H54 (cell line): ENCODE results near the gene FGD5.

Experiments
- DNase-seq: peaks from one replicate; pipeline ENCODE4 v3.0.0; 2011; ENCODE audit warnings: low spot score, mixed read lengths; ENCODE audit not compliant: insufficient read length
- FAIRE-seq: peaks from 3 replicates; lab custom pipeline; 2011; peaks lifted over from hg19 to GRCh38; lab: Jason Lieb, UNC
- POLR2A ChIP-seq: IDR thresholded peaks from 2 replicates; pipeline ENCODE4 v1.6.1; 2011; ENCODE audit warnings: low read depth, mild to moderate bottlenecking, low read length

Gene FGD5

DNA sequence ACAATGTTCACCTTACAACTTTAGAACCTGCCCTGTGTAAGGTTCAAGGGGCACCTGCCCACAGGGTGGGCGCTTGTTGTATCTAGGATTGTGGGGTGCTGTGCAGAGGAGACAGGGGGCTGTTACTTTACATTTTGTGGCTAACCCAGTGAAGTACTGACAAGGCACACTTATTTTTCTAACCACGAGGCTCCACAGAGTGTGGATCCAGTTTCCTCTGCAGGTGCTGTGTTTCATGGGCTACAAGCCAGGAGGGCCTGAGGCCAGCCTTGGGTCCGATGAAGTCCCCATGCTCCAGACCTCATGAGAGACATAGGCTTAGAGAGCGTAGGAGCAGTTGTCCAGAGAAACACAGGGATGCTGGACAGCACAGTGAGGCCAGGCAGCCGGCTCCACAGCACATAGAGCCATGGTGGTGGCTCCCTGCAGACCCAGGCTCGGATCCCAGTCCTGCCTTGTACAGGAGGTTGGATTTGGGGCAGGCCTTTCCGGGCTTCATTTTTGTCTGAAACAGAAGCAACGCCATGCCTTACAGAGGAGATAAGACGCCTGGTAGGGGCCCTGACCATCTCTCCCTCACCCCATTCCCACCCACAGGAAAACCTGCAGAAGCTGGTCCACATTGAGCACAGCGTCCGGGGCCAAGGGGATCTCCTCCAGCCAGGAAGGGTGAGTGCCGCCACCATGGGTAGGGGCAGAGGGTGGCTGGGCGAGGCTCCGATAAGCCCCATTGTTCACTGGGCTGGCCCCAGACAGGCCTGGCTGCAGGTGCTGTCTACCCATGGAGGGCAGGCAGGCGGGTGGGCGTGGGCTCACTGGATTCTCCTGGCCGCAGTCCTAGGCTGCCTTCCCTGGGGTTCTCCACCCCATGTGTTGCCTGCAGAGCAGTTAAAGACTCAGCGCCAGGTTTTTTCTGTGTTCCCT, 88.5 kb downstream of the FGD5 start:
- no peak for DNase-seq
- no peak for FAIRE-seq
- TF ChIP-seq POLR2A = no peak

DNA sequence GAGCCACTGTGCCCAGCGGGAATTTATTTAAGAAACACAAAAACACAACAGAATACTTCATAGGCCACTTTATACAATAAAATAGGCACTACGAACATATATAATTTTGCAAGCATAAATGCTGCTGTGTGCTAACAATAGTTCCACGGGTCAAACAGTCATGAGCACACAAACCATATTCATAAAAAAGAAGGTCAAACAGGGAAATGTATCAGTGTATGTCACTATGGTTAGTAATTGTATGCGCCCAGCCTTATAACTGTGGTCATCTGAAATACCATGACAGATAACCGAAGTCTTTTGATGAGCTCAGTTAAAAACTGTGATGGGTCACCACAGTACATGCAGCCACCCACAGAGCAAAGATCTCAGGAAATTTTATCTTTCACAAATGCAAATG, 90.5 kb downstream of the FGD5 start:
- no peak for DNase-seq
- FAIRE-seq = no peak
- TF ChIP-seq POLR2A = no peak

DNA sequence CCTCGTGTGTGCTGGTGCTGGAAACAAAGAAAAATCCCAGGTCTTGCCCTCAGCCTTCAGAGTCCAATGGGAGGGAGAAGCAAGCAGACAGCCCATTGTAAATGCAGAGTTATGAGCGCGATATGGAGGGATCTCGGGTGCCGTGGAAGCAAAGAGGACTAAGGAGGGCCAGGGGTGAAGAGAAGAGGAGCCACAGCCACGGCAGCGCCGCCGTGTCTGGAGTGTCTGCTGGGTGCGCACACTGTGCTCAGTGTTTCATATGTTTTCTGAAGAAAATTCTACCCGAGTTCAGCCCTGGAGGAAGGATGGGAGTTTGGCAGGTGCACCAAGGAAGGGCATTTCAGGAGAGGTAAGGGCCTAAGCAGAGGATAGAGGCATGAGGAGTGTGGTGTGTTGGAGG, 92.9 kb downstream of the FGD5 start:
- DNase-seq = no peak
- TF ChIP-seq POLR2A = no peak

DNA sequence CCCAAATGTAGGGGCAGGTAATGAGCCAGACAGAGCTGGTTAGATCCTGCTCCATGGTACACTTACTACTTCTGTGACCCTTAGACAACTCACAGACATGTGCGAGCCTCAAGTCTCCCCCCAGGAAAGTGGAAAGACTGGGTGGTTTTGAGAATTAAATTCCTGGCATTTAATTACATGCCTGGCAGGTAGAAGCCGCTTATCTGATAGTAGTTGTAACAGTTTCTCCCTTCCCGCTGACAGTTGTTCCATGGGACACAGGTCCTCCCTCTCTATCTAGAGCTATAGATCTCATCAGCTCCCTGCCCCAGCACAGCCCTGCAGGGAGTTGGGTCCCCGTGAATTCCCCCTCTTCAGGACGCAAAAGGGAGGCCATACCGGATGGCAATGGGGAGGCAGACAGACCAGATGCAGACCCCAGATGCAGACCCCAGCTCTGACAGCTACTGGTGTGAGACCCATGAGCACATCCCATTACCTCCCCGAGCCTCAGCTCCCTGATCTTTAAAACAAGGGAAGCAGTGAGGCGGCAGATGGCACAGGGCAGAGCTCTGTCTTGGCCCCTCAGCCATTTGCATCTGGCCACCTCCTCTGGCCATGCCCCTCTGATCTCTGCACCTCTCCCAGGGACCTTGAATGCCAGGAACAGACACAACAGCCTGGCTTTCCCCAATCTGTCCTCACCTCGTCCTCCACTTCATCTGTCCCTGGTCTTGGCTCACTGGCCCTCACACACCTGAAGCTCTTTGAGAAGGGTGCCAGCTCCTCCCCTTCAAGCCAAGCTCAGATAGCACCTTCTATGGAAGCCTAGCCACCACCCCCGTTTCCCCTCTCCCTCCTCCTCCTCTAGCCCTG, 94.5 kb downstream of the FGD5 start:
- FAIRE-seq = no peak
- no peak for TF ChIP-seq POLR2A
- DNase-seq = no peak

More for the DNA sequence above, 92.9 kb downstream of the FGD5 start:
- FAIRE-seq = no peak

DNA sequence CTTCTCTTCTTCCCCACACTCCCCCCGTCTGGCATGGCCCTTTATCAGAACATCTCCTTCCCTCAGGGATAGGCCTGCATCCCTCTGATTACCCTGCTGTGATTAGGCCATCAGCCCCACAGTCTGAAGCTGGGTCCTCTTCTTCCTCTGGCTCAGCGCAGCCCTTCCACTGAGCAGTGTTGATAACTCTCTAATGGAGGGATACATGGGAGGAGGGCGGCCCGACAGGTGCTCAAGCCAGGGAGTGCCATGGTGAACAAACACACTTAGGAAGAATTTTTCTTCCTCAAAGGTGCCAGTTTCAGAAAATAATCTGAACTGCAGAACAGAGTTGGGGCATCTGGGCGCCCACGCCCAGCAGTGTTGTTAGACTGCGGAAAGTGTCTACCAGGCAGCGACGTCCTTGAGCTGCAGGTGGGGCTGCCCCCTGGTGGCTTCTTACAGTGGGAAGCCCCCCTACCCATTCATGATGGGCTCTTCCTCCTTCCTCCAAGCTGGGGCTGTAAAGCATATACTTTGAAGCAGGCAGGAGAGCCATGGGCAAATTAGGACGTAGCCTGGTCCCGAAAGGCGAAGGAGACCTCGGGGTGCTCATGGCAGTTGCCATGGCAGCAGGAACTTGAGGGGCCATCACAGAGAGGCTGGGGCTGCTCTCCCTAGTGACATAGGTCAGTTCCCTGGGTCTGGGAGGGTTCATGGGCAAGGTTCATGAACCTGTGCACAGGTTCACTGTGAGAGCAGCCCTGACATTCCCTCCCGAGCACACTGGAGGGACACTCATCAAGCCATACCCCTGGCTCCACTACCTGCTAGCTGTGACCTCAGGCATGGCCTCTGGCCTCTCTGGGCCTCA, 95.4 kb downstream of the FGD5 start:
- DNase-seq (no peak), FAIRE-seq (no peak)
- no peak for TF ChIP-seq POLR2A

DNA sequence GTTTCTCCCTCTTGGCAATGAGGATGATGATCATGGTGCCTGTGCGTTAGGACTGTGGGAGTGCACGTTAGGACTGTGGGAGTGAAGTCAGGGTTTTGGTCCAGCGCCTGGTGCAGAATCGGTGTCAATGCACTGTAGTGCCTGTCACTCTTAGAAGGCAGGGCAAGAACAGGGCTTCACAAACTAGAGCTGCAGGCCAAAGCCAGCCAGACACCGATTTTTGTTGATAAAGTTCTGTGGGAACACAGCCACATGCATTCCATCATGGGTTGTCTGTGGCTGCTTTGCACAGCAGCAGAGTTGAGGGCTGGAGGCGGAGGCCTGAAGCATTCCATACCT, 96.0 kb downstream of the FGD5 start:
- DNase-seq (no peak), FAIRE-seq (no peak)
- TF ChIP-seq POLR2A = no peak

DNA sequence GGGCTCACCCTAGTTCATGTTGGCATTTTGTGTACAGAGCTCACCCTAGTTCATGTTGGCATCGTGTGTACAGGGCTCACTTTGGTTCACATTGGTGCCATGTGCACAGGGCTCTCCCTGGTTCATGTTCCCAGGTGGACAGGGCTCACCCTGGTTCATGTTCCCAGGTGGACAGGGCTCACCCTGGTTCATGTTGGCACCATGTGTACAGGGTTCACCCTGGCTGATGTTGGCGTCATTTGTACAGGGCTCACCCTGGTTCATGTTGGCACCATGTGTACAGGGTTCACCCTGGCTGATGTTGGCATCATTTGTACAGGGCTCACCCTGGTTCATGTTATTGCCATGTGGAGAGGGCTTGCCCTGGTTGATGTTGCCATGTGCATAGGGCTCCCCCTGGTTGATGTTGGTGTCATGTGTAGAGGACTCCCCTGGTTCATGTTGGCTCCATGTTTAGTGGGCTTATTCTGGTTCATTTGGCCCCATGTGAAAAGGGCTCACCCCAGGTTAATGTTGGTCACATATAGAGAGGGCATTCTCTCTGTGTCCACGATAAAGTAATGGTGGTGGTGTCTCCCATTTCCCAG, 97.0 kb downstream of the FGD5 start:
- TF ChIP-seq POLR2A = no peak
- FAIRE-seq = no peak
- no peak for DNase-seq

DNA sequence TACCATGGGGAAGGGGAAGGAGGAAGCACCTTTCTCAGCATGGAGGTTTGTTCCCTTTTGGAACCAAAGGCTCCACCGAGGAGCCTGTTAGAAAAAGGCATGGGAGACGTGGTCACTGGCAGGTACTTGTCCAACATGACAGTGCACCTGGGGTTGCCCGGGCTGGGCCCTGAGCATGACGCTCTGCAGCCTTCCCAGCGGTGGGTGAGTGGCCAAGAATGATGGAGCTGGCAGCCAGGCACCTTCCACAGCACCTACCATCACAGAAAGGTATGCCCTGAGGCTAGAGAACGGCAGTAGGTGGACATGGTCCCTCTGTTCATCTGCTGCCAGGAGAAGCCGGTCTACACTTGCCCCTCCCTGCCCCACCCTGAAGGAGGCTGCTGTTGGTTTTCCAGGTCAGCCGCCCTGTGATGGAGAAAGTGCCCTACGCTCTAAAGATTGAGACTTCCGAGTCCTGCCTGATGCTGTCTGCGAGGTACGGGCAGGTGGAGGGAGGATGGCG, 99.6 kb downstream of the FGD5 start:
- DNase-seq (no peak), FAIRE-seq (no peak)
- TF ChIP-seq POLR2A = no peak

DNA sequence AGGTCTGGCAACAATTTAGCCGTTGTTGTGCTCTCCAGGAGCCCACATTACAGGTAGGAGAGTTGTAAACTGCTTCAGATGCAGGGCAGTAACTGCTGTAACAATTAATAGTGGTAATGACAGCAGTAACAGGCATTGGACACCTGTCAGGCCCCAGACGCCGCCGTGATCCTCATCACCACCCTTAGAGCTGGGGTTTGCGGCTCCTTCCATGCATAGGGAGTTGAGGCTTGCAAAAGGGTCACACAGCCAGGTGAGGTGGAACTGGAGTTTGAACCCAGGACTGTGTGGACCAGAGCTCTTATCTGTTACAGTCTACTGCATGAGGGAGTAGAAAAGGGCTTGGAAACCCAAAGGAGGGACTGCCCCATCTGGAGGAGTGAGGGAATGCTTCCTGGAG, 101.8 kb downstream of the FGD5 start:
- DNase-seq = no peak
- no peak for FAIRE-seq
- TF ChIP-seq POLR2A = no peak

DNA sequence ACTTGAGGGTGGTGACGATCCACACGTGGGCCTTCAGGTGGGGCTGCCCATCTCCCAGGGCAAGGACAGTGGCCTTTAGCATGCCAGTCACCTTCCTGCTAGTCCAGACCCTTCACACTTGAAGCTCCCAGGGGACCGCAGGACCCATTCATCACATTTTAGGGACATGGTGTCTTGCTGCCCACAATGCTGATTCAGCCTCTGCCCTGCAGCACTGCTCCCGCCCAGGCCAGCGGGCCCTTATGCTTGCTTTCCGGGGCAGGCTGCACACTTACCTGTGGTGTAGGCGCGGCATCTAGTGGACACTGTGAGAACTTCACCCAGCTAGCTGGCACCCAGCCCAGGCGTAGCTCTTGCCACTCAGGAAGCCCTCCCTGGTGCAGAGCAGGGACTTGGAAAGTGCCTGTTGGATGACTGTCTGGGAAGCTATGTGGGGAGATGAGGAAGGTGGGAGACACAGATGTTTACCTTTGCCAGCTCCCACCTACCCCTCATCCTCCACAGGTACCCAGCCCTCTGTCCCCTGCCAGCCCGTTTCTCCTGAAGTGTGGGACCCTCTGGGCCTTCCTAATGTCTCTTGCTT, 102.4 kb downstream of the FGD5 start:
- FAIRE-seq (peak; percentile 52), DNase-seq (peak; percentile 81)
- TF ChIP-seq POLR2A = no peak

DNA sequence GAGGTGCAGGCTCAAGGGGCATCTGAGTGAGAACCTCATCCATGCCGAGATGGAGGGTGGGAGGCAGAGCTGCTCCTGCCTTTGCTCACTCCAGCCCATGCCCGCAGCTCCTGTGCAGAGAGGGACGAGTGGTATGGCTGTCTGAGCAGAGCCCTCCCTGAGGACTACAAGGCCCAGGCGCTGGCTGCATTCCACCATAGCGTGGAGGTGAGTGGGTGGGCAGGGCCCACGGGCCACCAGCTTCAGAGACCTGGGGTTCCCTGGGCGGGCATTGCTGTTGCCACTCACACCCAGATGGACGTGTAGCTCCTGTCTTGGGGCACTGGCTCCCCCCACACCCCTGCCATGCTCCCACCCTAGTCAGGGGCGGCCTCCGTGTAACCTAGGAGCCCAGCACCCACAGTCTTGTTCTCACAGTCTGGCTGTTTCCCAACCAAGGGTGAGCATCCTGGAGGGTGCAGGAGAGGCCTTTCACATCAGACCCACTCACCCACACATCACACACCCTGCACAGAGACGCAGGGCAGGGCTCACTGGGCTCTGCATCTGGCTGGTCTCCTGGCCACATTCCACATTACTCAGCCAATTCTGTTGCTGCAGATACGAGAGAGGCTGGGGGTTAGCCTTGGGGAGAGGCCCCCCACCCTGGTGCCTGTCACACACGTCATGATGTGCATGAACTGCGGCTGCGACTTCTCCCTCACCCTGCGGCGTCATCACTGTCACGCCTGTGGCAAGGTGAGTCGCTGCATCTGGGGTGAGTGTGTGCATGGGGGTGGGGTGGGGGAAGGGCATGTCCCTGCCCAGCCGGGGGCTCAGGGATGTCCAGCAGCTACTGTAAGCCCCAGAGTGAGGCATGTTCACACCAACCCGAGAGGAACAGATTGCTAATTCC, 103.3 kb downstream of the FGD5 start:
- no peak for FAIRE-seq
- no peak for TF ChIP-seq POLR2A

DNA sequence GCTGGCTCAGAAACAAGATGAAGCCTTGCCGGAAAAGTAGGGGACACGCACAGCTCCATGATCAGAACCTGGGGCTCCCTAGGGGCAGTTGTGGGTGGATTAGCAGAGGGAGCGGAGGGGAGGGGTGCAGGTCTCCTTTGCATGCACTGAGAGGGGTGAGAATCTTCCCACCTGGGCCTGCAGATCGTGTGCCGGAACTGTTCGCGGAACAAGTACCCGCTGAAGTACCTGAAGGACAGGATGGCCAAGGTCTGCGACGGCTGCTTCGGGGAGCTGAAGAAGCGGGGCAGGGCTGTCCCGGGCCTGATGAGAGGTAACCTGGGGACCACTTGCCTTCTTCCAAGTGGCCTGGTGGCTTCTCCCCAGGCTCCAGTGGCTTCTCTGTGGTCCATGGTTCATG, 104.1 kb downstream of the FGD5 start:
- FAIRE-seq (no peak), DNase-seq (no peak)
- no peak for TF ChIP-seq POLR2A

More for the DNA sequence above, 103.3 kb downstream of the FGD5 start:
- no peak for DNase-seq
